HL-60/S4 treated with phorbol 12-myristate 13-acetate at 8.2 ng/mL for 4 days and 3 days (cell line): ENCODE data around the gene P4HA2.

Source experiments
- in situ Hi-C: fragments of 300-500 bp; cut with MboI; formaldehyde crosslinking; loops from 2 replicates; pipeline ENCODE4 v1.15.0; 2022; ENCODE audit warnings: low sequenced_read_pairs

The P4HA2 gene

GRCh38 chr5:132264546-132265335 lies 37.1 kb upstream of the P4HA2 start:
- in situ Hi-C loops: no loop called here

GRCh38 chr5:132263548-132264261 lies 36.1 kb upstream of the P4HA2 start:
- in situ Hi-C loops: no loop called here

GRCh38 chr5:132262882-132263547 lies 35.4 kb upstream of the P4HA2 start:
- in situ Hi-C loops: no loop called here

GRCh38 chr5:132261881-132262845 lies 34.5 kb upstream of the P4HA2 start:
- in situ Hi-C loops: no loop called here

- in situ Hi-C loops: no loop called here
These were observed 33.3 kb upstream of the P4HA2 start for GRCh38 chr5:132260714-132261551.

- in situ Hi-C loops: no loop called here
These were observed 32.4 kb upstream of the P4HA2 start for GRCh38 chr5:132260051-132260450.

GRCh38 chr5:132259069-132259851 lies 31.6 kb upstream of the P4HA2 start:
- in situ Hi-C loops: no loop called here

GRCh38 chr5:132258102-132259068 lies 30.7 kb upstream of the P4HA2 start:
- in situ Hi-C loops: no loop called here

- in situ Hi-C loops: no loop called here
These were observed 29.8 kb upstream of the P4HA2 start, which contains the start of gene PDLIM4 for GRCh38 chr5:132257131-132258101. PDLIM4 (plus strand) TSS chr5:132257696; CDS start chr5:132257735, 39 bp downstream.

GRCh38 chr5:132256783-132257130 lies 29.1 kb upstream of the P4HA2 start:
- in situ Hi-C loops: no loop called here

- in situ Hi-C loops: no loop called here
These were observed 28.6 kb upstream of the P4HA2 start for GRCh38 chr5:132256086-132256782.

GRCh38 chr5:132254321-132254977 lies 26.8 kb upstream of the P4HA2 start:
- in situ Hi-C loops: no loop called here

- in situ Hi-C loops: no loop called here
These were observed 26.0 kb upstream of the P4HA2 start for GRCh38 chr5:132253452-132254320.

- in situ Hi-C loops: no loop called here
These were observed 25.4 kb upstream of the P4HA2 start for GRCh38 chr5:132253008-132253441.
